Stimulated activated naive CD4-positive, alpha-beta T cell treated with Interleukin-2 at 50 U/mL for 16 hours (primary cell): ENCODE measurements around the gene GOLGB1.
"Not testable (repeated sequence)": the region's sequence is repeated elsewhere in the genome, so short reads cannot be mapped to it uniquely, and the experiment has no call there.

Source experiments
- DNase-seq: peaks from one replicate; lab custom pipeline; 2025; lab: John Stamatoyannopoulos, UW

GOLGB1 gene

GRCh38 chr3:121747976-121748375 is 1.6 kb downstream of the GOLGB1 start:
- no peak for DNase-seq

- not testable (repeated sequence) for DNase-seq
Observed at GRCh38 chr3:121743106-121743505, 6.4 kb downstream of the GOLGB1 start.

GRCh38 chr3:121740896-121741295 is 8.6 kb downstream of the GOLGB1 start:
- DNase-seq: no peak

GRCh38 chr3:121739902-121740301 is 9.6 kb downstream of the GOLGB1 start:
- DNase-seq: no peak

- DNase-seq: no peak
Observed at GRCh38 chr3:121737644-121738043, 11.9 kb downstream of the GOLGB1 start.

- DNase-seq: no peak
Observed at GRCh38 chr3:121736112-121736511, 13.4 kb downstream of the GOLGB1 start.

- DNase-seq: no peak
Observed at GRCh38 chr3:121735047-121735696, 14.4 kb downstream of the GOLGB1 start.

- no peak for DNase-seq
Observed at GRCh38 chr3:121730940-121731687, 18.4 kb downstream of the GOLGB1 start.

GRCh38 chr3:121724130-121724529 is 25.4 kb downstream of the GOLGB1 start:
- no peak for DNase-seq

- no peak for DNase-seq
Observed at GRCh38 chr3:121723485-121723884, 26.1 kb downstream of the GOLGB1 start.

GRCh38 chr3:121722411-121722810 is 27.1 kb downstream of the GOLGB1 start:
- DNase-seq: no peak

GRCh38 chr3:121720163-121720562 is 29.4 kb downstream of the GOLGB1 start:
- no peak for DNase-seq

- DNase-seq: no peak
Observed at GRCh38 chr3:121719423-121719822, 30.1 kb downstream of the GOLGB1 start.

GRCh38 chr3:121718205-121718846 is 31.2 kb downstream of the GOLGB1 start:
- no peak for DNase-seq

GRCh38 chr3:121710347-121710746 is 39.2 kb downstream of the GOLGB1 start:
- no peak for DNase-seq

GRCh38 chr3:121707531-121708273 is 41.8 kb downstream of the GOLGB1 start:
- DNase-seq: no peak

- no peak for DNase-seq
Observed at GRCh38 chr3:121705541-121705940, 44.0 kb downstream of the GOLGB1 start.

GRCh38 chr3:121703973-121704372 is 45.6 kb downstream of the GOLGB1 start:
- no peak for DNase-seq

- DNase-seq: no peak
Observed at GRCh38 chr3:121698901-121699300, 50.6 kb downstream of the GOLGB1 start.

GRCh38 chr3:121698476-121698875 is 51.1 kb downstream of the GOLGB1 start:
- DNase-seq: no peak

- DNase-seq: no peak
Observed at GRCh38 chr3:121696186-121696585, 53.4 kb downstream of the GOLGB1 start.

- no peak for DNase-seq
Observed at GRCh38 chr3:121692010-121692699, 57.4 kb downstream of the GOLGB1 start.
